Left ventricle myocardium superior (tissue), 1 donor: ENCODE data around the gene APOA1. TPM values are rescaled to one million over a fixed set of nuclear protein-coding genes. Genes with fewer than 3 reads are reported as not detected.

Experiments used
- ATAC-seq: fragments of 200-7000 bp; cut with Tn5 transposase; one replicate; pipeline ENCODE4 v1.9.1; 2020; ENCODE audit warnings: mild to moderate bottlenecking, moderate library complexity
- DNase-seq: peaks from one replicate; pipeline ENCODE4 v3.0.0-alpha.2; 2020
- intact Hi-C: fragments of 100-400 bp; cut with micrococcal nuclease; formaldehyde crosslinking; loops from one replicate; pipeline ENCODE4 v1.11.0; 2022
- total RNA-seq: library from RNA; stranded (reverse); fragmentation: NEBNext Ultra II Directional; extraction: Animal tissue kit (Norgen Biotek cat#: 25700); gene quantifications from one replicate; pipeline ENCODE4 v1.2.1, GENCODE V29; 2021
- donor health status: DM: no; HTN: yes; CAD: no; lungs with severe emphysema.

The APOA1 gene
- total RNA-seq, 1 donor from 2014 or later: 9.2 TPM

GRCh38 chr11:116794851-116795250 lies 42.6 kb downstream of the APOA1 start:
- intact Hi-C loops: no loop called here
- DNase-seq (no peak), ATAC-seq (no peak)

GRCh38 chr11:116793772-116794097 lies 43.7 kb downstream of the APOA1 start:
- intact Hi-C loops: no loop called here
- DNase-seq (no peak), ATAC-seq (no peak)

GRCh38 chr11:116792869-116793771 lies 44.3 kb downstream of the APOA1 start:
- intact Hi-C loops: no loop called here
- DNase-seq (no peak), ATAC-seq (no peak)

- DNase-seq (no peak), ATAC-seq (no peak)
- intact Hi-C loops: no loop called here
These were observed 45.1 kb downstream of the APOA1 start for GRCh38 chr11:116792144-116792868.

- ATAC-seq: no peak
These were observed 45.6 kb downstream of the APOA1 start, which contains the start of gene APOA5 for GRCh38 chr11:116791813-116792143. TSS of gene APOA5 (minus strand) at chr11:116791879. CDS start at chr11:116791860, 19 bp downstream.

GRCh38 chr11:116791002-116791812 lies 46.2 kb downstream of the APOA1 start:
- intact Hi-C loops: no loop called here
- ATAC-seq (peak; percentile 73), DNase-seq (peak; percentile 89)

More at GRCh38 chr11:116791813-116792143, 45.6 kb downstream of the APOA1 start, which contains the start of gene APOA5:
- DNase-seq: no peak
- intact Hi-C loops: no loop called here

- peak; percentile 26 for DNase-seq
- no peak for ATAC-seq
- intact Hi-C loops: no loop called here
These were observed 47.0 kb downstream of the APOA1 start for GRCh38 chr11:116790167-116791001.

- no peak for ATAC-seq
- DNase-seq: no peak
- intact Hi-C loops: loop anchor here (2.0 kb wide), 1 partner anchor 46 kb away; no protein-coding TSS in a partner anchor
These were observed 48.4 kb downstream of the APOA1 start for GRCh38 chr11:116788975-116789374.

- no peak for DNase-seq
- no peak for ATAC-seq
- intact Hi-C loops: loop anchor here (2.0 kb wide), 1 partner anchor 46 kb away; no protein-coding TSS in a partner anchor
These were observed 48.9 kb downstream of the APOA1 start for GRCh38 chr11:116788534-116788933.

- ATAC-seq (peak; percentile 87), DNase-seq (peak; percentile 89)
- intact Hi-C loops: loop anchor here (2.0 kb wide), 1 partner anchor 47 kb away; no protein-coding TSS in a partner anchor
These were observed 49.5 kb downstream of the APOA1 start, which contains the start of gene ZPR1 for GRCh38 chr11:116787786-116788486. TSS of gene ZPR1 (minus strand) at chr11:116788023. CDS start at chr11:116787990, 33 bp downstream.

GRCh38 chr11:116787436-116787785 lies 50.0 kb downstream of the APOA1 start:
- no peak for ATAC-seq
- intact Hi-C loops: no loop called here
- no peak for DNase-seq

- intact Hi-C loops: no loop called here
- ATAC-seq (no peak), DNase-seq (no peak)
These were observed 50.5 kb downstream of the APOA1 start for GRCh38 chr11:116786966-116787365.

GRCh38 chr11:116786326-116786725 lies 51.1 kb downstream of the APOA1 start:
- ATAC-seq (no peak), DNase-seq (no peak)
- intact Hi-C loops: no loop called here

Other genes starting within 250 kb of the APOA1 start
- 7.2 TPM for gene BUD13, start 64.6 kb downstream of the APOA1 start, total RNA-seq
- 18.2 TPM for gene ZPR1, start 49.6 kb downstream of the APOA1 start, total RNA-seq
- not detected for gene APOA5, start 45.7 kb downstream of the APOA1 start, total RNA-seq
- not detected for gene APOA4, start 14.3 kb downstream of the APOA1 start, total RNA-seq
- not detected for gene APOC3, start 7.7 kb downstream of the APOA1 start, total RNA-seq